HPDE6-E6E7 (cell line): ENCODE results near the gene IL1RAP.
"Not testable (repeated sequence)": the region's sequence is repeated elsewhere in the genome, so short reads cannot be mapped to it uniquely, and the experiment has no call there.

Source experiments
- DNase-seq: peaks from one replicate; pipeline ENCODE4 v3.0.0; 2011; ENCODE audit warnings: missing footprints; ENCODE audit errors: extremely low spot score

IL1RAP gene, protein sequence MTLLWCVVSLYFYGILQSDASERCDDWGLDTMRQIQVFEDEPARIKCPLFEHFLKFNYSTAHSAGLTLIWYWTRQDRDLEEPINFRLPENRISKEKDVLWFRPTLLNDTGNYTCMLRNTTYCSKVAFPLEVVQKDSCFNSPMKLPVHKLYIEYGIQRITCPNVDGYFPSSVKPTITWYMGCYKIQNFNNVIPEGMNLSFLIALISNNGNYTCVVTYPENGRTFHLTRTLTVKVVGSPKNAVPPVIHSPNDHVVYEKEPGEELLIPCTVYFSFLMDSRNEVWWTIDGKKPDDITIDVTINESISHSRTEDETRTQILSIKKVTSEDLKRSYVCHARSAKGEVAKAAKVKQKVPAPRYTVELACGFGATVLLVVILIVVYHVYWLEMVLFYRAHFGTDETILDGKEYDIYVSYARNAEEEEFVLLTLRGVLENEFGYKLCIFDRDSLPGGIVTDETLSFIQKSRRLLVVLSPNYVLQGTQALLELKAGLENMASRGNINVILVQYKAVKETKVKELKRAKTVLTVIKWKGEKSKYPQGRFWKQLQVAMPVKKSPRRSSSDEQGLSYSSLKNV

DNA sequence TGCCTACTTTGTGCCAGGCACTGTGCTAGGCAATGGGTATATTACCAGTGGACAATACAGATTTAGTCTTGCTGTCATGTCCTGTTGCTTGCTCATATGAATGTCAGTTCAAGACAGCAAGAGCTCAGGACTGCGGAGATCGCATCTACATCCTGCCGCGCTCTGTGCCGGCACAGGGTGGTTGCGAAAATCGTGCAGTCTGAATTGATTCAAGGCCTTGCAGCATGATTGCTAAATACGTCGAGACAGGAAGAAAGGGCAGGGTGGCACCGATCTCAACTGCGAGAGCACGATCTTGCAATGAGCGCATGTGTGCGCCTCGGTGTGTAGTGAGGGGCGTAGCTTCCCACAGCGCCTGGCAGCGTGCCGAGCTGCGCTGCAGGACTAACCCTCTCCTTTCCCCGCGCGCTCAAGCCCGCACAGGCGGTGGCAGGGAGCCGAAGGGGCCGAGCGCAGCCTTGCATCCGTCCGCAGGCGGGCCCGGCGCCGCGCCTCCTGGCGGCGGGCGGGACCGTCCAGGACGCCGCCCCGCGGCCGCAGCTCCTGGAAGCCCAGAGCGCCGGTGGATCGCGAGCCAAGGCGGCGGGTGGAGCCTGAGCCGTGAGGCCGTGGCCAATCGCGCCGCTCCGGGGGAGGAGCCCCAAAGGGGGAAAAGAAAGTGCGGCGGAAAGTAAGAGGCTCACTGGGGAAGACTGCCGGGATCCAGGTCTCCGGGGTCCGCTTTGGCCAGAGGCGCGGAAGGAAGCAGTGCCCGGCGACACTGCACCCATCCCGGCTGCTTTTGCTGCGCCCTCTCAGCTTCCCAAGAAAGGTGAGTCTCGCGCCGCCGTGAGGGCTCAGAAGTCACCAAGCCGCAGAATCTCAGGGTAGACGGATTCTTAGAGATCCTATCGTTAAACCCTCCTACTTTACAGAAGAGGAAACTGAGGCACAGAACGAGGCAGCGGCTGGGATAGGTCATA is at the start of gene IL1RAP:
TSS of gene IL1RAP (plus strand) at position 677 of the 962 bp plus-strand sequence. CDS start 50,205 bp downstream, outside the sequence.
- DNase-seq = peak; percentile 86

DNA sequence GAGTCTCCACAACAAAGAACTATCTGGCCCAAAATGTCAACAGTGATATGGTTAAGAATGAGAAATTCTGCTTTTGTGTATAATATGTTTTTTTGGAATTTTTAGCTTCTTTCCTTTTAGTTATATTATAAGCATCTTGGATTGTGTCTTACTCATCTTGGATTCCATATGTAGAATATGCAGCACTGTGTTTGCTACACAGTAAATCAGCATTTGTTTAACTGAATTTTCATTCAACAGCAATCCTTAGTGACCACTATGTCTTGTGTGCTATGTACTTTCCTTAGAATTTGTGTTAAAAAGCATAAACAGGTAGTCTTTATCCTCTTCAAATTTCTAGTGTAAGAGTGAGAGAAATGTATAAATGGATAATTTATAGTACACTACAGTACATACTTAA is 46.0 kb upstream of the IL1RAP start:
- no peak for DNase-seq

- DNase-seq = not testable (repeated sequence)
Observed at GRCh38 chr3:190473261-190473660, 40.6 kb upstream of the IL1RAP start.

DNA sequence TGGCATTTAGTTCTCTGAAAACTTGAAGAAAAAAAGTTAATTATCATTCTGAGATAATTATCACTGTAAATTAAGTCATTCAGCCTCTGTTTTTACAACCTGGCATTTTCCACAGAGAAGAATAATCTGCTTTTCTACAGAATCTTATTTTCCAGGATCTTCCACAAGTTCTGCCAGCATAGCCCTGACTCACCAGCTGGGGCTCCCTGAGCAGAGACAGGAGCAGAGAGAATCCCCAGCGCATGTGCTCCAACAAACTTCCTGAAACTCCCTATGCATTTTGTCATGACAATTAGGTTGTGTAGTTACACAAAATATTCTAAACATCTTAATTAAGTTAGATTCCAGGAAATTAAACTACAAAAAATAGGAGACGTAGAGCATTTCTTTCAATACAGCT is 32.1 kb upstream of the IL1RAP start:
- no peak for DNase-seq

DNA sequence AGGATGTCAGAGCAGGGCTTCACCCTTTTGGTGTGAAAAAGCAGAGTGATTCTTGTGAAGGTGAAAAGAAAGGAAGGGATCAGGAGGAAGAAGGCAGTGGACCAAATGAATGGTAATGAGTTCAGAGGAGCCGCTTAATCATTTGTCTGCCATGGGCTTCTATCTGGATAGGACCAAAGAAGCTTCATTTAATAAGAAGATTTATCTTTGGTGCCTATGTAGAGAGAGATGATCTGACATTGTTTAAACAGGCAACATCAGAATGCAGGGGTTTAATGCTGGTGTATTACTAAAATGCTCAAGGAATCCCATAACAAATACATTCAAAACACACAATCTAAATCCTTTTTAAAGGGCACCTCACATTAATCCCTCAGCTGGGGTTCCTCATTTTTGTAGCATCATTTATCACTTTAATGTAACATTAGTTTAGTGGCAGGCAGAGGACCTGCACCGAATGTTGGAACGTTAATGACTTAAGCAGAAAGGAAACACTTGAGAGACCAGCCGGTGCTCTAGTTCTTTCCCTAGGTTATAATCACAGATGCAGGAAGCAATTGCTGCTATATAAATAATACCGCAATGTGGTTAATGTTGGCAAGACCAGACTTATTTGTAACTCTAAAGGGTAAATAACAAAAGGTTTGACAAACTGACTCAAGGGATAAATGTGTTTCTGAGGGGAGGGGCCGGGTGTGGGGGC is 27.9 kb upstream of the IL1RAP start:
- DNase-seq = peak; percentile 22

- no peak for DNase-seq
Observed at GRCh38 chr3:190486533-190486864, 27.4 kb upstream of the IL1RAP start.

DNA sequence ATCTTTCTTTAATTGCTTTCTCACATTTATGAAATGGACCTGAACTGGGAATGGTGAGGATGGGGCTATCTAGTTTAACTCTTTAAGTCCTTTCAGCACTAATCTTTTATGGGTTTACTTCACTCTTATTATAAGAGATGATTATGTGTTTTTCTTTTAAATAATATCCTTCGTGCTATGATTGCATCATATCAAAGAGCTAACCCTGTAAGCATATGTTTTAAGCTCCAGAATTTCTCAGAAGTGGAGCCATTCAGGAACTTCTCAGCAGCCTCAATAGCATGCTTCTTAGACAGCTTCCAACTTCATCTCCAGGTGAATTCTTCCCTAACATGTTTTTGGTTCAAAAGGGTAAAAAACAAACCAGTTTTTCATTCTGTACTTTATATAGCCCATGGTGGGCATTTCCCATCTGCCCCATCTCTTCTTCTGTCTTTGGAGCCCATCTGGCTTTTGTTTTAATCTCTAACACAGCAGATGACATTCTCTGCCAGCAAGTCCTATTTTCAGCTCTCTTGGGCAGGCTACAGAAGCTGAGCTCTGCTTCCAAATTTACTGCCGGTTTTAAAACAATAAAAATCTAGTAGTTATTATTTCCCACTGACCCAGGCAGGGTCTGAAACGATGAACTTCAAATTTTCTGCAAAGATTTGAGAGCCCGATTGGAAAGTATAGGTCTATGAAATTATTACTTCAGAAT is 26.8 kb upstream of the IL1RAP start:
- no peak for DNase-seq

DNA sequence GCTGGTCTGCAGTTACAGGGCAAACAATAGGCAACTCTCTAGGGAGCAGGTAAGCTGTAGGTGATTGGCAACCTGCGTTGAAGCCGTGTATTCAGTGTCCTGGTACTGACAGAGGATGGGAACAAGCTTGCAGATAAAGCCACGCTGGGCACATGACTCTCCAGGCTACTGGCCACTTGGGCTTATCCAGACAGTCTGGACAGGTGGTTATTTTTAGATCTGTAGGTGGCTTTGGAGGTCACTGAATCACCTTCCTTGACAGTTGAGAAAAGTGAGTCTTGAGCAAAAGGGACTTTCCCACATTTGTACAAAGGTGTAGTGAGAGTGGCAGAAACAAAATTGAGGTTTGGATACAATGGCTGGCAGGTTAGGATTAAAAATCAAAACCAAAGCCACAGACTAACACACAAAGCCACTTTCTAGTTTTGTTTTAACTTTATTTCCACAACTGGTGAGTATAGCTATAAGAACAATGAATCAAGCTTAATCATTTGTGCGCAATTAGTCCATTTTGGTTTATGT is 22.3 kb upstream of the IL1RAP start:
- no peak for DNase-seq

GRCh38 chr3:190492129-190492528 is 21.8 kb upstream of the IL1RAP start:
- no peak for DNase-seq

DNA sequence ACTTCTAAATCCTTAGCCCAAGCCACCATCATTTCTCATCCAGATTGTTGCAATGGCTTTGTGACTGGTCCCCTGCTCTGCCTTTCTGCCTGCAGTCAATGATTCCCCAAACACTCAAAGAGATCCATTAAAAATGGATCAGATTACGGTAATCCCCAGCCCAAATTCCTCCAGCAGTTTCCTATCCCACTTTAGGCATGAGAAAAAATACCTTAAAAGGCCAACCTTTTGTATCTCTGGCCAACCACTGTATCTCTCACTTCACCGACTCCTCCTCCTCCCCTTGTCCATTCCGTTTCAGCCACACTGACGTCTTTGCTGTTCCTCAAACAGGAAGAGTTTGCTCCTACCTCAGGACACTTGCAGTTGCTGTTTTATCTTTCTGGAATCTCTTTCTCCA is 20.9 kb upstream of the IL1RAP start:
- DNase-seq = no peak

DNA sequence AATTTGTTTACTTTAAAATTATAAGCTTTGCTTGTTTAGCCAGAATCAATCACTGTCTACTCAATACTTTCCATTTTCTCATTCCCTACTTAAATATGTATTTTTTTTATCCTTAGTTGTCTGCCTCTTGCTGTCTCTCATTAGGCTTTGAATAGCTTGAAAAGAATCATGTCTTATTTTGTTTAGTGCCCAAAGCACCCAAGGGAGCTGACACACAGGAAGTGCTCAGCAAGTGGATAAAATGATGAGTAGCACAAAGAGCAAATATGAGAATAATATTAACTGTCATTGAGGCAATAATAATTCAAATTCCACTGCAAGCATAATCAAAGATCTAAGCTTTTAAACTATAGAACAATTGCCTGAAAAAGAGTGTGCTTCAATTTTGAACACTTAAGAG is 19.0 kb upstream of the IL1RAP start:
- DNase-seq = no peak

- DNase-seq = no peak
Observed at GRCh38 chr3:190495354-190495753, 18.5 kb upstream of the IL1RAP start.

GRCh38 chr3:190495796-190496195 is 18.1 kb upstream of the IL1RAP start:
- no peak for DNase-seq

DNA sequence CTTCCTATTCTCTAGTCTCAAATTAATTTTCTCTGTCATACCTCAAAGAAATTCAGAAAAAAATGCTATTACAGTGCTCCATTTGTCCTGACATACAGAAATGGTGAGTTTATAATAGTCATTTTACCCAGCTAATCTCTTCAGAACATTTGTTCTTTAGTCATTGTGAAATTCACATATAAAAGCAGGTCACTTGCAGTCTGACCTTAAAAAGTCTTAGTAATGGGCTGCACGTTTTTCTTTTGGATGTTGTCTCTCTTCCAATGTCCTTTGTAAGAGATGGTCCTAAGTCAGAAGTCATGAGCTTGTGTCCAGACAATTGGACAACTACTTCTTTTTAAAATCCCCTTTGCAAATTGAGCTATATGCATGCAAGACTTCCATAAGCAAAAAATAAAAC is 17.0 kb upstream of the IL1RAP start:
- no peak for DNase-seq

DNA sequence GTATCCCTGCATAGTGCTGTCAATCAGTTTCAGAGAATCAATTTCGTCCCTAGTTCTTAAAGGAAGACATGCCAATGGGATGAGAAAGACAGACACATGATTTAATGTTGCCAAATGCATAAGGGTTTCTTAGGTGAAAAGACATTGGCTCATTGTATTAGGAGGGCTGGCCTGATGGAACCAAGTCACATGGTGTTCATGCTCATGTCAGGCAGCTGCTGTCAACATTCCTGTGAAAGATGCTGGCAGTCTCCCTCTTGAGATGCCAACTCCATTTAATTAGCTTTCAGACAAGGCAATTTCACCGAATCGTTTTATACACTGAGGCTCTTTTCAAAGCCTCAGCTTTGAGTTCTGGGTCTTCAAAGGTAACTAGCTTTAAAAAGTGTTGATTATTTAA is 16.1 kb upstream of the IL1RAP start:
- DNase-seq = no peak

- DNase-seq = no peak
Observed at GRCh38 chr3:190498293-190498692, 15.6 kb upstream of the IL1RAP start.

- DNase-seq = no peak
Observed at GRCh38 chr3:190499122-190499521, 14.8 kb upstream of the IL1RAP start.

GRCh38 chr3:190502946-190503345 is 10.9 kb upstream of the IL1RAP start:
- DNase-seq = no peak

DNA sequence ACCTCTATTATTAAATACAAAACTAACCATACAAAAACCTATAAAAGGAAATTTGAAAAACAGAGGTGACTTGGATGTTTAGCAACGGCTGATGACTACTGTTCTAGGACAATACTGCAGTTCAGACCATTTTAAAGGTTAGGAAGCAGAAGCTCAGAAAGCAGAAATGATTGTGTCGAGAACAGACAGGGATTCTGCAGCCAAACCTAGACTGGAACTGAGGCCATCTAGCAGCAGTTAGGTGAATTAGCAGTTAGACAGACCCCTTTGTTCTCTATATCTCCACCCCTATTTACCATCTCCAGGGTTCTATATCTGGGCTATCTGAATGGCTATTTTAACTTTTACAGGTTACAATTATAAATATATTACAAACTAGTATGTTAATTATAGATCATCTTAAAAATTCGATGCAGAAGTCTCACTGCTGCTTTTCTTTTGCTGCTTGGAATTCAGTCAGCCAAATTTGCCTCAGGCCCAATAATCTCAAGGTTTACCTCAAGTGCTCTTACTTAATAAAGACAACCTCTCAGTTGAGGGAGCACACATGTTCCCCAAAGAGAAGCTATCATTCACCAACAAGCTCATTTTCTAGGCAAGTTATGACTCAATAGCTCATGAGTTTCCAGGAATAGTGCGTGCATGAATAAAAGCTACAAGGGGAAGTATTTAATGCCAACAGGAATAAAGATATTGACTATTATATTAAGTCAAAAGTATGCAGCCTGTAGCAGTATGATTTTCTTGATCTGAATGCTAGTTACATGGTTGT is 9.3 kb upstream of the IL1RAP start:
- no peak for DNase-seq

GRCh38 chr3:190505381-190506003 is 8.4 kb upstream of the IL1RAP start:
- DNase-seq = no peak
